HepG2 (cell line): ENCODE measurements around the gene MUC21. TPM values are rescaled to one million over a fixed set of nuclear protein-coding genes. Genes with fewer than 3 reads are reported as not detected.

Experiments used
- ATAC-seq: fragments of 200-7000 bp; cut with Tn5 transposase; 3 replicates; pipeline ENCODE4 v1.9.1; 2020; ENCODE audit warnings: mild to moderate bottlenecking, moderate library complexity
- BruUV-seq: library from RNA; stranded (reverse); fragments of 400-500 nt; replicated peaks from 2 replicates; lab custom pipeline; 2021; lab: Mats Ljungman, UMichigan
- CTCF ChIA-PET: fragments of 300-600 bp; formaldehyde crosslinking; extraction: SDS; loops from one replicate; lab custom pipeline; 2021; ENCODE audit warnings: low total read pairs, inconsistent platforms, low intra/inter-chr PET ratio; lab: Yijun Ruan, JAX
- POLR2A ChIA-PET: fragments of 350-600 bp; sonication (Branson Sonifier 250); formaldehyde crosslinking; loops from one replicate; lab custom pipeline; 2020; ENCODE audit warnings: antibody characterized with exemption, inconsistent platforms; lab: Yijun Ruan, JAX
- DNase-seq: peaks from one replicate; pipeline ENCODE4 v3.0.0-alpha.2; 2015; ENCODE audit warnings: low spot score
- FAIRE-seq: peaks from 3 replicates; lab custom pipeline; 2011; peaks lifted over from hg19 to GRCh38; lab: Jason Lieb, UNC
- H2AFZ ChIP-seq: one replicate; pipeline ENCODE4 v1.6.1; 2011; ENCODE audit warnings: low read length, inconsistent platforms
- H3K27ac ChIP-seq: fragments of 300-600 bp; 3 replicates; pipeline ENCODE4 v1.8.0; 2011; ENCODE audit warnings: mixed run types, mild to moderate bottlenecking, mixed read lengths, low read length, inconsistent platforms; ENCODE audit not compliant: insufficient read depth; ENCODE audit errors: extremely low read length
- H3K27me3 ChIP-seq, 2 experiments: fragments of 200-600 bp in 1 of 2; 2 replicates in 1 of 2; 3 replicates in 1 of 2; pipeline versions ENCODE4 v1.6.0 to v1.8.0; 2011; ENCODE audit warnings: low read length in 2 of 2, mild to moderate bottlenecking in 2 of 2, moderate library complexity in 2 of 2, inconsistent platforms in 1 of 2; ENCODE audit not compliant: insufficient read depth in 2 of 2, control insufficient read depth in 1 of 2
- H3K36me3 ChIP-seq, 2 experiments: fragments of 200-600 bp in 1 of 2; replicated peaks in 1 of 2; 2 replicates in 1 of 2; 3 replicates in 1 of 2; pipeline versions ENCODE4 v1.5.1 to v1.8.0; 2011; ENCODE audit warnings: low read length in 2 of 2, inconsistent platforms in 1 of 2; ENCODE audit not compliant: insufficient read depth in 2 of 2, control insufficient read depth in 1 of 2
- H3K4me1 ChIP-seq: 2 replicates; pipeline ENCODE4 v1.5.1; 2012; ENCODE audit warnings: low read length, inconsistent platforms; ENCODE audit not compliant: insufficient read depth
- H3K4me2 ChIP-seq: 2 replicates; pipeline ENCODE4 v1.6.0; 2011; ENCODE audit warnings: low read depth, low read length, inconsistent platforms
- H3K4me3 ChIP-seq, 3 experiments: fragments of 200-600 bp in 1 of 3; sonication (generic), shearing (Covaris generic) in 1 of 3; replicated peaks in 1 of 3; 2 replicates each; pipeline ENCODE4 v1.5.1; 2011 to 2016; ENCODE audit warnings: low read length in 3 of 3, inconsistent platforms in 2 of 3, low read depth in 2 of 3, mild to moderate bottlenecking in 2 of 3, control low read depth in 1 of 3, mixed read lengths in 1 of 3; ENCODE audit not compliant: insufficient read depth in 1 of 3
- H3K79me2 ChIP-seq: one replicate; pipeline ENCODE4 v1.6.1; 2011; ENCODE audit warnings: low read length, inconsistent platforms; ENCODE audit not compliant: insufficient read depth
- H3K9ac ChIP-seq: 2 replicates; pipeline ENCODE4 v1.6.0; 2011; ENCODE audit warnings: mild to moderate bottlenecking, low read depth, low read length, inconsistent platforms; ENCODE audit not compliant: insufficient read depth
- H3K9me3 ChIP-seq: 2 replicates; pipeline ENCODE4 v1.5.1; 2012; ENCODE audit warnings: mild to moderate bottlenecking, low read length
- H4K20me1 ChIP-seq: 2 replicates; pipeline ENCODE4 v1.6.0; 2011; ENCODE audit warnings: inconsistent platforms, mild to moderate bottlenecking, low read length, moderate library complexity; ENCODE audit not compliant: insufficient read depth
- ARNTL ChIP-seq: sonication (generic); formaldehyde crosslinking; IDR thresholded peaks from 2 replicates; pipeline ENCODE4 v1.4.0; 2020; ENCODE audit warnings: mild to moderate bottlenecking, missing genetic modification reagents
- CTCF ChIP-seq: sonication (generic); formaldehyde crosslinking; IDR thresholded peaks from 2 replicates; pipeline ENCODE4 v1.5.0; 2020; ENCODE audit warnings: mild to moderate bottlenecking, missing genetic modification reagents, moderate library complexity
- ELF4 ChIP-seq: sonication (generic); formaldehyde crosslinking; IDR thresholded peaks from 2 replicates; pipeline ENCODE4 v1.5.0; 2020; ENCODE audit warnings: missing genetic modification reagents, mild to moderate bottlenecking, moderate library complexity, borderline replicate concordance
- PLRG1 ChIP-seq: fragments of 450-650 bp; conservative IDR thresholded peaks from 2 replicates; pipeline ENCODE4 v1.6.1; 2016
- PRDM15 ChIP-seq: sonication (generic); formaldehyde crosslinking; IDR thresholded peaks from 2 replicates; pipeline ENCODE4 v1.4.0; 2020; ENCODE audit warnings: missing genetic modification reagents
- PTBP1 ChIP-seq: fragments of 200-400 bp; formaldehyde crosslinking; IDR thresholded peaks from 2 replicates; pipeline ENCODE4 v1.6.1; 2018; ENCODE audit warnings: low read length, low read depth; ENCODE audit not compliant: poor library complexity, severe bottlenecking
- SMC3 ChIP-seq: IDR thresholded peaks from 2 replicates; pipeline ENCODE4 v1.6.1; 2011; ENCODE audit warnings: low read length, improper control_type of control experiment
- TEAD3 ChIP-seq: optimal IDR thresholded peaks from 2 replicates; pipeline ENCODE3; 2016; ENCODE audit warnings: borderline replicate concordance
- THAP11 ChIP-seq: IDR thresholded peaks from 2 replicates; pipeline ENCODE4 v1.6.1; 2016; ENCODE audit warnings: missing biosample characterization, missing genetic modification reagents
- ZNF768 ChIP-seq: sonication (generic); formaldehyde crosslinking; IDR thresholded peaks from 2 replicates; pipeline ENCODE4 v1.4.0; 2020; ENCODE audit warnings: missing genetic modification reagents
- ZSCAN21 ChIP-seq: sonication (generic); formaldehyde crosslinking; IDR thresholded peaks from 2 replicates; pipeline ENCODE4 v1.8.0; 2022; ENCODE audit warnings: mild to moderate bottlenecking, missing genetic modification reagents, moderate library complexity, borderline replicate concordance
- WGBS: methylation state at CpG from one replicate; pipeline ENCODE4 v1.1.6; 2017; ENCODE audit warnings: low lambda C conversion rate; 5-methylcytosine and 5-hydroxymethylcytosine counted together
- in situ Hi-C: cut with HindIII; loops from 2 replicates; pipeline ENCODE4 v1.10.0; 2017; ENCODE audit warnings: low pct_unique_long_range_greater_than_20kb; ENCODE audit not compliant: extremely low pct_ligation_motif_present
- intact Hi-C: fragments of 100-400 bp; cut with micrococcal nuclease; formaldehyde crosslinking; loops from one replicate; pipeline ENCODE4 v1.10.0; 2022; ENCODE audit not compliant: unreplicated experiment
- polyA plus RNA-seq, 8 experiments: library from polyadenylated mRNA; depleted of rRNA in 3 of 8; stranded (reverse) in 7 of 8; unstranded in 1 of 8; fragments of >200 nt; fragmentation: Illumina TruSeq in 4 of 8; extraction: Trizol in 4 of 8; gene quantifications; 2 replicates each; pipeline versions ENCODE4 v1.2.1 to v1.2.3, GENCODE V29; 2011 to 2016; ENCODE audit warnings: low read depth in 4 of 8, missing spikeins in 1 of 8, mixed read lengths in 1 of 8; ENCODE audit not compliant: insufficient read depth in 1 of 8
- total RNA-seq, 5 experiments: library from RNA; depleted of rRNA; stranded (reverse); fragments of >200 nt; fragmentation: Illumina TruSeq; extraction: Trizol; gene quantifications; 2 replicates each; pipeline ENCODE4 v1.2.3, GENCODE V29; 2016; ENCODE audit warnings: low read depth in 1 of 5

Gene MUC21
- total and polyA plus RNA-seq, 2 of the 13 experiments (the other 11 are each of a cell fraction or from before 2014, with no cell fraction given): not detected

GRCh38 chr6:30981942-30982772, 1.4 kb upstream of the MUC21 start:
- Histone ChIP-seq H3K4me2 (peak overlapping the region; percentile 29), H3K79me2 (no peaks in the 10 kb centered on the region), H3K27me3 (0 out of 5 replicates have a peak, but pooled peaks cover 0 to 9% of the 10 kb centered on the region in 2 experiments), H3K27ac (no peak overlapping the region), H3K4me1 (peaks cover 7% of the 10 kb centered on the region; the same call in 1 of the 2 replicates), H3K9ac (no peak overlapping the region), H3K4me3 (no peak overlapping the region), H4K20me1 (no peaks in the 10 kb centered on the region), H3K9me3 (no peaks in the 10 kb centered on the region), H2AFZ (no peak overlapping the region), H3K36me3 (no peaks in the 10 kb centered on the region)
- DNase-seq (peak; percentile 37), FAIRE-seq (peak; percentile 83), ATAC-seq (peak; percentile 98)
- WGBS: 8% methylated on average over 13 of the region's 13 CpGs
- intact Hi-C loops: no loop called here
- ChIA-PET CTCF (no interaction called here), POLR2A (no interaction called here)
- in situ Hi-C loops: no loop called here
- TF ChIP-seq PRDM15 (no peak), CTCF (peak; percentile 24; the same call in 1 of the 2 replicates), ZSCAN21 (CRISPR knock-in tag) (no peak), ARNTL (CRISPR knock-in tag) (no peak), ELF4 (CRISPR knock-in tag) (no peak), ZNF768 (CRISPR knock-in tag) (peak; percentile 60), PLRG1 (no peak), PTBP1 (no peak), SMC3 (peak; percentile 5; the same call in 1 of the 2 replicates), TEAD3 (peak; percentile 25), THAP11 (CRISPR knock-in tag) (no peak)
- no TSS peak for BruUV-seq
